OCI-LY7 (cell line): ENCODE results near the gene CRADD.

Source experiments
- EZH2phosphoT487 ChIP-seq: fragments of 200-600 bp; sonication (generic); IDR thresholded peaks from 2 replicates; pipeline ENCODE4 v1.6.1; 2018; ENCODE audit warnings: low read depth, borderline replicate concordance, mild to moderate bottlenecking, mixed run types, antibody characterized with exemption, low read length, moderate library complexity, mixed read lengths
- TF ChIP-seq, protein P1 (sequence below): fragments of 200-600 bp; sonication (generic); conservative IDR thresholded peaks from 2 replicates; pipeline ENCODE4 v1.5.1; 2014; ENCODE audit warnings: mild to moderate bottlenecking, antibody characterized with exemption, low read length, moderate library complexity, mixed read lengths

GRCh38 chr12:93888964-93889363, 211.8 kb downstream of the CRADD start:
- no peak for TF ChIP-seq EZH2phosphoT487
- TF ChIP-seq, protein P1, sequence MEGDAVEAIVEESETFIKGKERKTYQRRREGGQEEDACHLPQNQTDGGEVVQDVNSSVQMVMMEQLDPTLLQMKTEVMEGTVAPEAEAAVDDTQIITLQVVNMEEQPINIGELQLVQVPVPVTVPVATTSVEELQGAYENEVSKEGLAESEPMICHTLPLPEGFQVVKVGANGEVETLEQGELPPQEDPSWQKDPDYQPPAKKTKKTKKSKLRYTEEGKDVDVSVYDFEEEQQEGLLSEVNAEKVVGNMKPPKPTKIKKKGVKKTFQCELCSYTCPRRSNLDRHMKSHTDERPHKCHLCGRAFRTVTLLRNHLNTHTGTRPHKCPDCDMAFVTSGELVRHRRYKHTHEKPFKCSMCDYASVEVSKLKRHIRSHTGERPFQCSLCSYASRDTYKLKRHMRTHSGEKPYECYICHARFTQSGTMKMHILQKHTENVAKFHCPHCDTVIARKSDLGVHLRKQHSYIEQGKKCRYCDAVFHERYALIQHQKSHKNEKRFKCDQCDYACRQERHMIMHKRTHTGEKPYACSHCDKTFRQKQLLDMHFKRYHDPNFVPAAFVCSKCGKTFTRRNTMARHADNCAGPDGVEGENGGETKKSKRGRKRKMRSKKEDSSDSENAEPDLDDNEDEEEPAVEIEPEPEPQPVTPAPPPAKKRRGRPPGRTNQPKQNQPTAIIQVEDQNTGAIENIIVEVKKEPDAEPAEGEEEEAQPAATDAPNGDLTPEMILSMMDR, result no peak
